DMS153 treated with DMSO at 0.1 percent for 48 hours (cell line): ENCODE data around the gene NXPH3.
A peak's percentile ranks its signal among the peaks of the same experiment; 100 is the strongest.
"Not testable (repeated sequence)": the region's sequence is repeated elsewhere in the genome, so short reads cannot be mapped to it uniquely, and the experiment has no call there.

Experiments used
- DNase-seq: peaks from one replicate; lab custom pipeline; 2025; ENCODE audit not compliant: unreplicated experiment; lab: John Stamatoyannopoulos, UW

The NXPH3 gene

GRCh38 chr17:49554694-49555494 is 20.8 kb upstream of the NXPH3 start:
- DNase-seq: no peak

- no peak for DNase-seq
These were observed 20.0 kb upstream of the NXPH3 start for GRCh38 chr17:49555495-49556222.

GRCh38 chr17:49556223-49556943 is 19.3 kb upstream of the NXPH3 start:
- DNase-seq: peak; percentile 53

- peak; percentile 51 for DNase-seq
These were observed 18.2 kb upstream of the NXPH3 start for GRCh38 chr17:49557312-49558024.

- no peak for DNase-seq
These were observed 11.0 kb upstream of the NXPH3 start for GRCh38 chr17:49564638-49565037.

GRCh38 chr17:49565948-49566491 is 9.7 kb upstream of the NXPH3 start:
- peak; percentile 67 for DNase-seq

- no peak for DNase-seq
These were observed 9.0 kb upstream of the NXPH3 start for GRCh38 chr17:49566668-49567071.

GRCh38 chr17:49567104-49567521 is 8.6 kb upstream of the NXPH3 start:
- no peak for DNase-seq

- peak; percentile 32 for DNase-seq
These were observed 7.6 kb upstream of the NXPH3 start for GRCh38 chr17:49567871-49568694.

GRCh38 chr17:49568695-49569047 is 7.0 kb upstream of the NXPH3 start:
- DNase-seq: not testable (repeated sequence)

GRCh38 chr17:49570540-49571242 is 5.0 kb upstream of the NXPH3 start:
- no peak for DNase-seq

GRCh38 chr17:49571283-49571682 is 4.4 kb upstream of the NXPH3 start:
- DNase-seq: no peak

- DNase-seq: no peak
These were observed 3.9 kb upstream of the NXPH3 start for GRCh38 chr17:49571764-49572163.

- DNase-seq: no peak
These were observed 3.4 kb upstream of the NXPH3 start for GRCh38 chr17:49572226-49572625.

- DNase-seq: no peak
These were observed 2.8 kb upstream of the NXPH3 start for GRCh38 chr17:49572806-49573420.

- no peak for DNase-seq
These were observed 2.0 kb upstream of the NXPH3 start for GRCh38 chr17:49573510-49574322.

GRCh38 chr17:49574323-49574781 is 1.3 kb upstream of the NXPH3 start:
- no peak for DNase-seq
